HEK293T (cell line): ENCODE results near the gene USP9X.

Experiments used
- ARNT ChIP-seq: fragments of 450-650 bp; IDR thresholded peaks from 2 replicates; pipeline ENCODE4 v1.6.1; 2017; ENCODE audit warnings: mild to moderate bottlenecking
- BHLHE40 ChIP-seq: fragments of 450-650 bp; IDR thresholded peaks from 2 replicates; pipeline ENCODE4 v1.6.1; 2016; ENCODE audit warnings: mild to moderate bottlenecking, moderate library complexity, borderline replicate concordance
- CTBP1 ChIP-seq: fragments of 450-650 bp; IDR thresholded peaks from 2 replicates; pipeline ENCODE4 v1.6.1; 2016; ENCODE audit warnings: borderline replicate concordance
- FOXM1 ChIP-seq: fragments of 450-650 bp; IDR thresholded peaks from 2 replicates; pipeline ENCODE4 v1.6.1; 2017; ENCODE audit warnings: mild to moderate bottlenecking, borderline replicate concordance
- SP1 ChIP-seq: fragments of 450-650 bp; IDR thresholded peaks from 2 replicates; pipeline ENCODE4 v1.6.1; 2017

- TF ChIP-seq SP1 (no peak), FOXM1 (no peak), ARNT (no peak), BHLHE40 (no peak), CTBP1 (no peak)
Observed at GRCh38 chrX:41276661-41277506, 191.6 kb downstream of the USP9X start.
